Stimulated activated CD8-positive, alpha-beta memory T cell treated with anti-CD3 and anti-CD28 coated beads, Interleukin-4, amount 100 ng/mL, for 4 hours (primary cell): ENCODE data around the gene RPRD1B.

Experiments
- DNase-seq, 2 donors: peaks; one replicate each; pipeline ENCODE4 v3.0.0-alpha.2; 2020; ENCODE audit warnings: low read depth in 2 of 2, low spot score in 1 of 2

RPRD1B gene

GRCh38 chr20:38117635-38118034, 84.1 kb downstream of the RPRD1B start:
- no peak for DNase-seq

- DNase-seq, result no peak
These were observed 85.9 kb downstream of the RPRD1B start for GRCh38 chr20:38119446-38119845.

GRCh38 chr20:38120625-38120988, 87.1 kb downstream of the RPRD1B start:
- no peak for DNase-seq

GRCh38 chr20:38121741-38122140, 88.2 kb downstream of the RPRD1B start:
- DNase-seq, result no peak

GRCh38 chr20:38123021-38123587, 89.6 kb downstream of the RPRD1B start:
- DNase-seq, result no peak

- no peak for DNase-seq
These were observed 91.9 kb downstream of the RPRD1B start for GRCh38 chr20:38125157-38126056.

GRCh38 chr20:38126146-38126921, 92.8 kb downstream of the RPRD1B start:
- no peak for DNase-seq

GRCh38 chr20:38126932-38127621, 93.5 kb downstream of the RPRD1B start:
- no peak for DNase-seq

- no peak for DNase-seq
These were observed 94.5 kb downstream of the RPRD1B start for GRCh38 chr20:38127920-38128528.

- DNase-seq, result no peak
These were observed 95.1 kb downstream of the RPRD1B start for GRCh38 chr20:38128691-38129090.

- no peak for DNase-seq
These were observed 95.8 kb downstream of the RPRD1B start for GRCh38 chr20:38129248-38129865.

- no peak for DNase-seq
These were observed 96.5 kb downstream of the RPRD1B start for GRCh38 chr20:38129893-38130609.

- no peak for DNase-seq
These were observed 97.4 kb downstream of the RPRD1B start for GRCh38 chr20:38130687-38131587.

- no peak for DNase-seq
These were observed 98.1 kb downstream of the RPRD1B start for GRCh38 chr20:38131588-38132121.

- no peak for DNase-seq
These were observed 98.8 kb downstream of the RPRD1B start for GRCh38 chr20:38132156-38132909.

GRCh38 chr20:38132910-38133501, 99.5 kb downstream of the RPRD1B start:
- DNase-seq, result no peak

- no peak for DNase-seq
These were observed 100.3 kb downstream of the RPRD1B start for GRCh38 chr20:38133680-38134426.
